OCI-LY7 (cell line): ENCODE data around the gene GALNTL6. TPM values are rescaled to one million over a fixed set of nuclear protein-coding genes. Genes with fewer than 3 reads are reported as not detected.
A peak's percentile ranks its signal among the peaks of the same experiment; 100 is the strongest.

Experiments
- BruUV-seq: library from RNA; stranded (reverse); fragments of 400-500 nt; replicated peaks from 2 replicates; lab custom pipeline; 2021; lab: Mats Ljungman, UMichigan
- CTCF ChIA-PET: fragments of 300-600 bp; sonication (Branson Sonifier 250); formaldehyde crosslinking; loops from one replicate; lab custom pipeline; 2022; ENCODE audit warnings: antibody characterized with exemption; ENCODE audit not compliant: unreplicated experiment; lab: Charles Lee
- POLR2A ChIA-PET: fragments of 300-600 bp; sonication (Branson Sonifier 250); formaldehyde crosslinking; loops from one replicate; lab custom pipeline; 2022; ENCODE audit warnings: antibody characterized with exemption; lab: Charles Lee
- DNase-seq: peaks from one replicate; pipeline ENCODE4 v3.0.0-alpha.2; 2015; ENCODE audit warnings: low spot score
- H2AFZ ChIP-seq: fragments of 200-600 bp; sonication (generic), shearing (Covaris generic); 2 replicates; pipeline ENCODE4 v1.6.1; 2014; ENCODE audit warnings: mild to moderate bottlenecking, antibody characterized with exemption, low read length, moderate library complexity
- H3K27ac ChIP-seq: fragments of 200-600 bp; sonication (generic); 2 replicates; pipeline ENCODE4 v1.5.1; 2014; ENCODE audit warnings: mixed run types, low read depth, mild to moderate bottlenecking, moderate library complexity, low read length, inconsistent platforms; ENCODE audit not compliant: poor library complexity, severe bottlenecking
- H3K36me3 ChIP-seq: fragments of 200-600 bp; sonication (generic); 2 replicates; pipeline ENCODE4 v1.6.1; 2014; ENCODE audit warnings: mild to moderate bottlenecking, antibody characterized with exemption, low read length, moderate library complexity, mixed read lengths; ENCODE audit not compliant: insufficient read depth
- H3K4me1 ChIP-seq: fragments of 200-600 bp; sonication (generic); 2 replicates; pipeline ENCODE4 v1.5.1; 2014; ENCODE audit warnings: mild to moderate bottlenecking, low read length; ENCODE audit not compliant: insufficient read depth, poor library complexity, severe bottlenecking
- H3K4me2 ChIP-seq: fragments of 200-600 bp; sonication (generic); 2 replicates; pipeline ENCODE4 v1.6.1; 2014; ENCODE audit warnings: mild to moderate bottlenecking, low read length
- H3K4me3 ChIP-seq: fragments of 200-600 bp; sonication (generic); 2 replicates; pipeline ENCODE4 v1.5.1; 2014; ENCODE audit warnings: mild to moderate bottlenecking, low read depth, low read length; ENCODE audit not compliant: poor library complexity, severe bottlenecking
- H3K79me2 ChIP-seq: fragments of 200-600 bp; sonication (generic); 2 replicates; pipeline ENCODE4 v1.6.1; 2016; ENCODE audit warnings: low read depth, mild to moderate bottlenecking, low read length, moderate library complexity, mixed read lengths; ENCODE audit not compliant: insufficient read depth
- H3K9me2 ChIP-seq: fragments of 200-600 bp; sonication (generic); 2 replicates; pipeline ENCODE4 v1.6.1; 2016; ENCODE audit warnings: mild to moderate bottlenecking, low read length, mixed read lengths; ENCODE audit not compliant: insufficient read depth
- H3K9me3 ChIP-seq: fragments of 200-600 bp; sonication (generic); 2 replicates; pipeline ENCODE4 v1.6.1; 2014; ENCODE audit warnings: mild to moderate bottlenecking, mixed run types, low read length, mixed read lengths
- H4K20me1 ChIP-seq: fragments of 200-600 bp; sonication (generic); 2 replicates; pipeline ENCODE4 v1.6.1; 2014; ENCODE audit warnings: mild to moderate bottlenecking, antibody characterized with exemption, low read length, moderate library complexity, mixed read lengths; ENCODE audit not compliant: insufficient read depth
- EZH2phosphoT487 ChIP-seq: fragments of 200-600 bp; sonication (generic); IDR thresholded peaks from 2 replicates; pipeline ENCODE4 v1.6.1; 2018; ENCODE audit warnings: low read depth, borderline replicate concordance, mild to moderate bottlenecking, mixed run types, antibody characterized with exemption, low read length, moderate library complexity, mixed read lengths
- intact Hi-C: fragments of 100-400 bp; cut with micrococcal nuclease; formaldehyde crosslinking; loops from one replicate; pipeline ENCODE4 v1.10.0; 2022; ENCODE audit not compliant: unreplicated experiment
- total RNA-seq, 2 experiments: library from RNA; depleted of rRNA in 1 of 2; stranded (reverse); fragments of >200 nt in 1 of 2; shearing (Covaris generic) in 1 of 2; gene quantifications; 2 replicates each; pipeline ENCODE4 v1.2.3, GENCODE V29; 2014 to 2022
- TF ChIP-seq, protein P1 (sequence below): fragments of 200-600 bp; sonication (generic); conservative IDR thresholded peaks from 2 replicates; pipeline ENCODE4 v1.5.1; 2014; ENCODE audit warnings: mild to moderate bottlenecking, antibody characterized with exemption, low read length, moderate library complexity, mixed read lengths

The GALNTL6 gene
- total RNA-seq, 2 experiments from 2014 or later: not detected

DNA sequence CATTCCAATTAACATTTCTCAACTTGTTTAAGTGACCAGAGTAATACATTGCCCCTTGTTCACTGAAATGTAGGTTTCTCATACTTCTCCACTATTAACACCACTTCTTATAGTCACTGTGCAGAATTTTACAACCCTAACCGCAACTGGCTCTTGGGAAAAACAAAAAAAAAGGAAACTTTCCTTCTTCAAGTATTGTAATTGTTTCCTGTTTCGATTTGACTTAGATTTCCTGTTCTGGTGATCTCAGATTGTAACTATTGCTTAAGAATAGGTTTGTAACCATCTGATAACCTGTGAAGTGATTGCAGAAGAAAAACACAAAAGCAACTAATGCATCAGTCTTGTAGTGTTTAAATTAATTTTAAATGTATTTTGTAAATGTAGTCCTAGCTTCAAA is 760.7 kb downstream of the GALNTL6 start:
- Histone ChIP-seq H3K4me1 (peaks cover 7% of the 10 kb centered on the region), H3K36me3 (no peaks in the 10 kb centered on the region), H2AFZ (no peak overlapping the region), H3K9me3 (no peaks in the 10 kb centered on the region), H3K4me3 (no peak overlapping the region), H3K79me2 (no peaks in the 10 kb centered on the region), H3K4me2 (0 out of 2 replicates have a peak overlapping the region, but pooled peaks have one; percentile 1), H3K27ac (no peak overlapping the region), H4K20me1 (no peaks in the 10 kb centered on the region), H3K9me2 (no peaks in the 10 kb centered on the region)
- ChIA-PET CTCF (no interaction called here), POLR2A (interaction anchor here (2.0 kb wide), 1 partner anchor 49 kb away, joined by 5 read pairs; no protein-coding TSS in a partner anchor)
- TF ChIP-seq, protein P1, sequence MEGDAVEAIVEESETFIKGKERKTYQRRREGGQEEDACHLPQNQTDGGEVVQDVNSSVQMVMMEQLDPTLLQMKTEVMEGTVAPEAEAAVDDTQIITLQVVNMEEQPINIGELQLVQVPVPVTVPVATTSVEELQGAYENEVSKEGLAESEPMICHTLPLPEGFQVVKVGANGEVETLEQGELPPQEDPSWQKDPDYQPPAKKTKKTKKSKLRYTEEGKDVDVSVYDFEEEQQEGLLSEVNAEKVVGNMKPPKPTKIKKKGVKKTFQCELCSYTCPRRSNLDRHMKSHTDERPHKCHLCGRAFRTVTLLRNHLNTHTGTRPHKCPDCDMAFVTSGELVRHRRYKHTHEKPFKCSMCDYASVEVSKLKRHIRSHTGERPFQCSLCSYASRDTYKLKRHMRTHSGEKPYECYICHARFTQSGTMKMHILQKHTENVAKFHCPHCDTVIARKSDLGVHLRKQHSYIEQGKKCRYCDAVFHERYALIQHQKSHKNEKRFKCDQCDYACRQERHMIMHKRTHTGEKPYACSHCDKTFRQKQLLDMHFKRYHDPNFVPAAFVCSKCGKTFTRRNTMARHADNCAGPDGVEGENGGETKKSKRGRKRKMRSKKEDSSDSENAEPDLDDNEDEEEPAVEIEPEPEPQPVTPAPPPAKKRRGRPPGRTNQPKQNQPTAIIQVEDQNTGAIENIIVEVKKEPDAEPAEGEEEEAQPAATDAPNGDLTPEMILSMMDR: no peak
- TF ChIP-seq EZH2phosphoT487: no peak
- peak; percentile 5 for DNase-seq
- intact Hi-C loops: no loop called here
- BruUV-seq: no TSS peak

DNA sequence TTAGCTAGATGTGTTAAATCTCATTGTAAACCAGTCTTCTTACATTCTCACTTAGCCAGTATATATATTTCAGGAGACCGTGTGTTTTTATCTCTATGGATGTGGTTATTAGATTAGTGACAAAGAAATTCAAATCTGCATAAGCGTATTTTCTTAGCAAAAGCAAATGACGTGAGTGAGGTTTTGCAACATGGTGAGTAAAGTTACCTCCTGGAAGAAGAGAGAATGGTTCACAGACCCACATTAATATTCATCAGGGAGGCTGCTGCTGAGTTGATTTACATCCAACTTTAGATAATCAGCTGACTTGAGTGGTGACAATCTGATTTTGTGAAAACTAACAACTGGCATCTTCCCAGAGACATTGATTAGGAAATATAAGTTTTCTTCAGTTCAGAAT is 765.5 kb downstream of the GALNTL6 start:
- CTCF ChIA-PET: no interaction called here
- BruUV-seq: no TSS peak

DNA sequence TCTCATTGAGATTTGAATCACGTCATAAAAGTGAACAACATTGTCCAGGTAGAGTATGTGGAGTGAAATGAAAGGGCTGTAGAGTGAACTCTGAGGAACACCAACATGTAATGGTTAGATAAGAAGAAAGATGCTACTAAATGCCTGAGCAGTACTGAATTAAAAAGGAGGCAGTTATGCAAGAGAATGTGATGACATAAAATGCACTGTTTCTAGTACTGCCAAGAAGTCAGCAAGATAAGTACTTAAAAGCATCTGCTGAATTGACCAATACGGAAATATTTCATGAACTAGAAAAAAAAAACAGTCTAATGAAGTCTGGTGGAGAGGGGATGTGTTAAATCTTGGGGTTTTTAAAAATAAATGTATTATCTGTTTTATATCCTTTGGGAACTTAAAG is 771.6 kb downstream of the GALNTL6 start:
- no peaks in the 10 kb centered on the region for H3K4me1 ChIP-seq
- no peak overlapping the region for H3K27ac ChIP-seq
- H3K79me2 ChIP-seq: no peaks in the 10 kb centered on the region
- no peaks in the 10 kb centered on the region for H3K36me3 ChIP-seq
- intact Hi-C loops: no loop called here
- no peak for DNase-seq
- CTCF ChIA-PET: no interaction called here
- TF ChIP-seq, protein P1: no peak
- TF ChIP-seq EZH2phosphoT487: no peak
- H2AFZ ChIP-seq: no peak overlapping the region
- H3K4me3 ChIP-seq: no peak overlapping the region
- no peaks in the 10 kb centered on the region for H3K9me3 ChIP-seq
- no peaks in the 10 kb centered on the region for H4K20me1 ChIP-seq
- BruUV-seq: no TSS peak
- POLR2A ChIA-PET: interaction anchor here (0.5 kb wide), 1 partner anchor 70 kb away, joined by 3 read pairs; no protein-coding TSS in a partner anchor
- no peaks in the 10 kb centered on the region for H3K9me2 ChIP-seq
- no peak overlapping the region for H3K4me2 ChIP-seq

More for the DNA sequence above, 765.5 kb downstream of the GALNTL6 start:
- Histone ChIP-seq H3K27ac (no peak overlapping the region), H4K20me1 (no peaks in the 10 kb centered on the region), H3K36me3 (no peaks in the 10 kb centered on the region), H3K4me1 (peaks cover 4% of the 10 kb centered on the region), H3K4me2 (no peak overlapping the region), H3K79me2 (no peaks in the 10 kb centered on the region), H2AFZ (no peak overlapping the region), H3K4me3 (no peak overlapping the region), H3K9me2 (no peaks in the 10 kb centered on the region), H3K9me3 (no peaks in the 10 kb centered on the region)
- no peak for DNase-seq
- TF ChIP-seq, protein P1: no peak
- TF ChIP-seq EZH2phosphoT487: no peak
- intact Hi-C loops: no loop called here
- POLR2A ChIA-PET: interaction anchor here (0.7 to 0.9 kb wide), 2 partner anchors 21 to 161 kb away, joined by 3 read pairs; no protein-coding TSS in a partner anchor
